HepG2 (cell line): ENCODE measurements around the gene NUDCD3. TPM values are rescaled to one million over a fixed set of nuclear protein-coding genes. Genes with fewer than 3 reads are reported as not detected.
A peak's percentile ranks its signal among the peaks of the same experiment; 100 is the strongest.

Experiments
- ATAC-seq: fragments of 200-7000 bp; cut with Tn5 transposase; 3 replicates; pipeline ENCODE4 v1.9.1; 2020; ENCODE audit warnings: mild to moderate bottlenecking, moderate library complexity
- BruUV-seq: library from RNA; stranded (reverse); fragments of 400-500 nt; replicated peaks from 2 replicates; lab custom pipeline; 2021; lab: Mats Ljungman, UMichigan
- CTCF ChIA-PET: fragments of 300-600 bp; formaldehyde crosslinking; extraction: SDS; loops from one replicate; lab custom pipeline; 2021; ENCODE audit warnings: low total read pairs, inconsistent platforms, low intra/inter-chr PET ratio; lab: Yijun Ruan, JAX
- POLR2A ChIA-PET: fragments of 350-600 bp; sonication (Branson Sonifier 250); formaldehyde crosslinking; loops from one replicate; lab custom pipeline; 2020; ENCODE audit warnings: antibody characterized with exemption, inconsistent platforms; lab: Yijun Ruan, JAX
- DNase-seq: peaks from one replicate; pipeline ENCODE4 v3.0.0-alpha.2; 2015; ENCODE audit warnings: low spot score
- FAIRE-seq: peaks from 3 replicates; lab custom pipeline; 2011; peaks lifted over from hg19 to GRCh38; lab: Jason Lieb, UNC
- H2AFZ ChIP-seq: one replicate; pipeline ENCODE4 v1.6.1; 2011; ENCODE audit warnings: low read length, inconsistent platforms
- H3K27ac ChIP-seq: fragments of 300-600 bp; 3 replicates; pipeline ENCODE4 v1.8.0; 2011; ENCODE audit warnings: mixed run types, mild to moderate bottlenecking, mixed read lengths, low read length, inconsistent platforms; ENCODE audit not compliant: insufficient read depth; ENCODE audit errors: extremely low read length
- H3K27me3 ChIP-seq, 2 experiments: fragments of 200-600 bp in 1 of 2; 2 replicates in 1 of 2; 3 replicates in 1 of 2; pipeline versions ENCODE4 v1.6.0 to v1.8.0; 2011; ENCODE audit warnings: low read length in 2 of 2, mild to moderate bottlenecking in 2 of 2, moderate library complexity in 2 of 2, inconsistent platforms in 1 of 2; ENCODE audit not compliant: insufficient read depth in 2 of 2, control insufficient read depth in 1 of 2
- H3K36me3 ChIP-seq, 2 experiments: fragments of 200-600 bp in 1 of 2; replicated peaks in 1 of 2; 2 replicates in 1 of 2; 3 replicates in 1 of 2; pipeline versions ENCODE4 v1.5.1 to v1.8.0; 2011; ENCODE audit warnings: low read length in 2 of 2, inconsistent platforms in 1 of 2; ENCODE audit not compliant: insufficient read depth in 2 of 2, control insufficient read depth in 1 of 2
- H3K4me1 ChIP-seq: 2 replicates; pipeline ENCODE4 v1.5.1; 2012; ENCODE audit warnings: low read length, inconsistent platforms; ENCODE audit not compliant: insufficient read depth
- H3K4me2 ChIP-seq: 2 replicates; pipeline ENCODE4 v1.6.0; 2011; ENCODE audit warnings: low read depth, low read length, inconsistent platforms
- H3K4me3 ChIP-seq, 3 experiments: fragments of 200-600 bp in 1 of 3; sonication (generic), shearing (Covaris generic) in 1 of 3; replicated peaks in 1 of 3; 2 replicates each; pipeline ENCODE4 v1.5.1; 2011 to 2016; ENCODE audit warnings: low read length in 3 of 3, inconsistent platforms in 2 of 3, low read depth in 2 of 3, mild to moderate bottlenecking in 2 of 3, control low read depth in 1 of 3, mixed read lengths in 1 of 3; ENCODE audit not compliant: insufficient read depth in 1 of 3
- H3K79me2 ChIP-seq: one replicate; pipeline ENCODE4 v1.6.1; 2011; ENCODE audit warnings: low read length, inconsistent platforms; ENCODE audit not compliant: insufficient read depth
- H3K9ac ChIP-seq: 2 replicates; pipeline ENCODE4 v1.6.0; 2011; ENCODE audit warnings: mild to moderate bottlenecking, low read depth, low read length, inconsistent platforms; ENCODE audit not compliant: insufficient read depth
- H3K9me3 ChIP-seq: 2 replicates; pipeline ENCODE4 v1.5.1; 2012; ENCODE audit warnings: mild to moderate bottlenecking, low read length
- H4K20me1 ChIP-seq: 2 replicates; pipeline ENCODE4 v1.6.0; 2011; ENCODE audit warnings: inconsistent platforms, mild to moderate bottlenecking, low read length, moderate library complexity; ENCODE audit not compliant: insufficient read depth
- ATM ChIP-seq: fragments of 450-650 bp; IDR thresholded peaks from 2 replicates; pipeline ENCODE4 v1.7.1; 2017; ENCODE audit warnings: mild to moderate bottlenecking, borderline replicate concordance
- EP300 ChIP-seq, 3 experiments: sonication (generic) in 1 of 3; formaldehyde crosslinking in 1 of 3; IDR thresholded peaks; 2 replicates each; pipeline versions ENCODE4 v1.5.1 to v1.6.1; 2011 to 2020; ENCODE audit warnings: low read depth in 2 of 3, low read length in 2 of 3, borderline replicate concordance in 1 of 3, improper control_type of control experiment in 1 of 3, mild to moderate bottlenecking in 1 of 3, missing genetic modification reagents in 1 of 3, moderate library complexity in 1 of 3
- KLF6 ChIP-seq: IDR thresholded peaks from 2 replicates; pipeline ENCODE4 v1.8.0; 2016; ENCODE audit warnings: missing biosample characterization, missing genetic modification reagents
- MBNL3 ChIP-seq: fragments of 250-450 bp; sonication (Bioruptor Pico); conservative IDR thresholded peaks from 2 replicates; pipeline ENCODE4 v1.8.0; 2022; ENCODE audit warnings: mild to moderate bottlenecking, inconsistent platforms
- NFE2L1 ChIP-seq: sonication (generic); formaldehyde crosslinking; IDR thresholded peaks from 2 replicates; pipeline ENCODE4 v1.4.0; 2020; ENCODE audit warnings: missing genetic modification reagents, mild to moderate bottlenecking, borderline replicate concordance
- NR2C2 ChIP-seq: sonication (generic); formaldehyde crosslinking; IDR thresholded peaks from 2 replicates; pipeline ENCODE4 v1.4.0; 2020; ENCODE audit warnings: missing genetic modification reagents, mild to moderate bottlenecking, moderate library complexity, borderline replicate concordance
- NR2F6 ChIP-seq, 2 experiments: IDR thresholded peaks; 2 replicates each; pipeline ENCODE4 v1.6.1; 2016; ENCODE audit warnings: antibody characterized with exemption in 1 of 2, mild to moderate bottlenecking in 1 of 2
- RORA ChIP-seq: sonication (generic); formaldehyde crosslinking; IDR thresholded peaks from 2 replicates; pipeline ENCODE4 v1.5.0; 2020; ENCODE audit warnings: mild to moderate bottlenecking, missing genetic modification reagents, moderate library complexity
- SAP130 ChIP-seq: IDR thresholded peaks from 2 replicates; pipeline ENCODE4 v1.6.1; 2016; ENCODE audit warnings: low read depth
- SOX5 ChIP-seq: IDR thresholded peaks from 2 replicates; pipeline ENCODE4 v1.6.1; 2016; ENCODE audit warnings: borderline replicate concordance
- TEAD3 ChIP-seq: optimal IDR thresholded peaks from 2 replicates; pipeline ENCODE3; 2016; ENCODE audit warnings: borderline replicate concordance
- THYN1 ChIP-seq: sonication (generic); formaldehyde crosslinking; IDR thresholded peaks from 2 replicates; pipeline ENCODE4 v1.8.1; 2023; ENCODE audit warnings: low read depth, mild to moderate bottlenecking, moderate library complexity, missing genetic modification reagents, borderline replicate concordance
- TOE1 ChIP-seq: sonication (generic); formaldehyde crosslinking; IDR thresholded peaks from 2 replicates; pipeline ENCODE4 v1.4.0; 2020; ENCODE audit warnings: mild to moderate bottlenecking, missing genetic modification reagents
- ZEB1 ChIP-seq: IDR thresholded peaks from 2 replicates; pipeline ENCODE4 v1.6.1; 2012; ENCODE audit warnings: mild to moderate bottlenecking, low read depth, inconsistent platforms; ENCODE audit not compliant: insufficient replicate concordance
- ZFP90 ChIP-seq: sonication (generic); formaldehyde crosslinking; IDR thresholded peaks from 2 replicates; pipeline ENCODE4 v1.8.0; 2022; ENCODE audit warnings: missing genetic modification reagents, mild to moderate bottlenecking, inconsistent platforms, borderline replicate concordance
- ZNF230 ChIP-seq: sonication (generic); formaldehyde crosslinking; IDR thresholded peaks from 2 replicates; pipeline ENCODE4 v1.4.0; 2020; ENCODE audit warnings: mild to moderate bottlenecking, missing genetic modification reagents
- ZSCAN29 ChIP-seq: sonication (generic); formaldehyde crosslinking; conservative IDR thresholded peaks from 2 replicates; pipeline ENCODE4 v1.4.0; 2020; ENCODE audit warnings: mild to moderate bottlenecking, missing genetic modification reagents
- WGBS: methylation state at CpG from one replicate; pipeline ENCODE4 v1.1.6; 2017; ENCODE audit warnings: low lambda C conversion rate; 5-methylcytosine and 5-hydroxymethylcytosine counted together
- in situ Hi-C: cut with HindIII; loops from 2 replicates; pipeline ENCODE4 v1.10.0; 2017; ENCODE audit warnings: low pct_unique_long_range_greater_than_20kb; ENCODE audit not compliant: extremely low pct_ligation_motif_present
- intact Hi-C: fragments of 100-400 bp; cut with micrococcal nuclease; formaldehyde crosslinking; loops from one replicate; pipeline ENCODE4 v1.10.0; 2022; ENCODE audit not compliant: unreplicated experiment
- polyA plus RNA-seq, 8 experiments: library from polyadenylated mRNA; depleted of rRNA in 3 of 8; stranded (reverse) in 7 of 8; unstranded in 1 of 8; fragments of >200 nt; fragmentation: Illumina TruSeq in 4 of 8; extraction: Trizol in 4 of 8; gene quantifications; 2 replicates each; pipeline versions ENCODE4 v1.2.1 to v1.2.3, GENCODE V29; 2011 to 2016; ENCODE audit warnings: low read depth in 4 of 8, missing spikeins in 1 of 8, mixed read lengths in 1 of 8; ENCODE audit not compliant: insufficient read depth in 1 of 8
- total RNA-seq, 5 experiments: library from RNA; depleted of rRNA; stranded (reverse); fragments of >200 nt; fragmentation: Illumina TruSeq; extraction: Trizol; gene quantifications; 2 replicates each; pipeline ENCODE4 v1.2.3, GENCODE V29; 2016; ENCODE audit warnings: low read depth in 1 of 5
- TF ChIP-seq, protein P1 (sequence below): sonication (generic); formaldehyde crosslinking; IDR thresholded peaks from 2 replicates; pipeline ENCODE4 v1.8.0; 2022; ENCODE audit warnings: missing genetic modification reagents, mild to moderate bottlenecking, borderline replicate concordance
- TF ChIP-seq, protein P2 (sequence below): sonication (generic); formaldehyde crosslinking; IDR thresholded peaks from 2 replicates; pipeline ENCODE4 v1.4.0; 2020; ENCODE audit warnings: missing genetic modification reagents

NUDCD3 gene
- total and polyA plus RNA-seq, 2 of the 13 experiments (the other 11 are each of a cell fraction or from before 2014, with no cell fraction given): 20.8 to 49.9 TPM

DNA sequence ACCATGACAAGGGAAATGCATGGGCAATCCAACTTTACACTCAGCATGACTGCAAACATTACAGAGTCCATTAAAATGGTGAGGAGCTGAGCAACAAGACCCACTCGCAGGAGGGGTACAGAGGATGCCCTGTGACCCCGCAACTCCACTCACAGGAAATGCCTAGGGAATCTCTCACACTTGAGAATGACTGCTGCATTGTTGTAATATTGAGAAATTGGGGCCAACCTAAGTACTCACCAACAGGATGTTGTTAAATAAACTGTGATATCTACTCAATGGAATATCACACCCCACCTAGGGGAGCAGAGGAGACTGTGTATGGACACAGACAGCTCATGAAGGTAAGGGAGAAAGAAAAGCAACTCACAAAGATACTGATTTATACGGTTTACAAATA is 111.7 kb downstream of the NUDCD3 start:
- CTCF ChIA-PET: no interaction called here
- intact Hi-C loops: loop anchor here (5.0 kb wide), 1 partner anchor 99 kb away; no protein-coding TSS in a partner anchor
- H4K20me1 ChIP-seq: no peaks in the 10 kb centered on the region
- WGBS: 10% methylated on average over 3 of the region's 3 CpGs
- no peaks in the 10 kb centered on the region for H3K9me3 ChIP-seq
- H3K4me2 ChIP-seq: peak overlapping the region; percentile 33; the same call in 1 of the 2 replicates
- H3K36me3 ChIP-seq: no peaks in the 10 kb centered on the region; a peak in 1 of 5 replicates
- H3K79me2 ChIP-seq: no peaks in the 10 kb centered on the region
- POLR2A ChIA-PET: no interaction called here
- FAIRE-seq (no peak), ATAC-seq (peak; percentile 7; the same call in 2 of the 3 replicates), DNase-seq (peak; percentile 75)
- in situ Hi-C loops: no loop called here
- H3K4me3 ChIP-seq: no peak overlapping the region
- H2AFZ ChIP-seq: no peak overlapping the region
- no peak overlapping the region for H3K9ac ChIP-seq
- 0 out of 5 replicates have a peak, but pooled peaks cover 0 to 2% of the 10 kb centered on the region in 2 experiments for H3K27me3 ChIP-seq
- H3K4me1 ChIP-seq: peaks cover 33% of the 10 kb centered on the region
- no peak overlapping the region for H3K27ac ChIP-seq
- BruUV-seq: no TSS peak
- TF ChIP-seq SOX5 (CRISPR knock-in tag): peak; percentile 58; the same call in 1 of the 2 replicates
- no peak for TF ChIP-seq MBNL3 (CRISPR knock-in tag)
- TF ChIP-seq SAP130 (CRISPR knock-in tag): peak; percentile 10; the same call in 1 of the 2 replicates
- TF ChIP-seq KLF6 (CRISPR knock-in tag): no peak
- no peak for TF ChIP-seq ZEB1
- TF ChIP-seq NR2C2 (CRISPR knock-in tag): 0 out of 2 replicates have a peak, but pooled peaks have one; percentile 37
- no peak for TF ChIP-seq RORA (CRISPR knock-in tag)
- TF ChIP-seq NR2F6 (IDR thresholded peaks at IDR 0.05): 0 out of 2 replicates have a peak, but pooled peaks have one; percentile 33
- TF ChIP-seq NR2F6 (CRISPR knock-in tag; IDR thresholded peaks at IDR 0.05): peak; percentile 44; the same call in 1 of the 2 replicates
- no peak for TF ChIP-seq ZFP90 (CRISPR knock-in tag)
- no peak for TF ChIP-seq ATM
- TF ChIP-seq EP300 (IDR thresholded peaks at IDR 0.05; ENCODE audit: low read depth in 2 of 2, low read length in 2 of 2): peak in 1 of 2 experiments; percentile 21; a peak in 1 of 4 replicates
- no peak for TF ChIP-seq EP300 (CRISPR knock-in tag; IDR thresholded peaks at IDR 0.05; ENCODE audit: borderline replicate concordance)
- peak; percentile 25 for TF ChIP-seq TEAD3 (CRISPR knock-in tag)
- no peak for TF ChIP-seq THYN1
- TF ChIP-seq, protein P1, sequence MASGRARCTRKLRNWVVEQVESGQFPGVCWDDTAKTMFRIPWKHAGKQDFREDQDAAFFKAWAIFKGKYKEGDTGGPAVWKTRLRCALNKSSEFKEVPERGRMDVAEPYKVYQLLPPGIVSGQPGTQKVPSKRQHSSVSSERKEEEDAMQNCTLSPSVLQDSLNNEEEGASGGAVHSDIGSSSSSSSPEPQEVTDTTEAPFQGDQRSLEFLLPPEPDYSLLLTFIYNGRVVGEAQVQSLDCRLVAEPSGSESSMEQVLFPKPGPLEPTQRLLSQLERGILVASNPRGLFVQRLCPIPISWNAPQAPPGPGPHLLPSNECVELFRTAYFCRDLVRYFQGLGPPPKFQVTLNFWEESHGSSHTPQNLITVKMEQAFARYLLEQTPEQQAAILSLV (CRISPR knock-in tag): no peak
- TF ChIP-seq, protein P2, sequence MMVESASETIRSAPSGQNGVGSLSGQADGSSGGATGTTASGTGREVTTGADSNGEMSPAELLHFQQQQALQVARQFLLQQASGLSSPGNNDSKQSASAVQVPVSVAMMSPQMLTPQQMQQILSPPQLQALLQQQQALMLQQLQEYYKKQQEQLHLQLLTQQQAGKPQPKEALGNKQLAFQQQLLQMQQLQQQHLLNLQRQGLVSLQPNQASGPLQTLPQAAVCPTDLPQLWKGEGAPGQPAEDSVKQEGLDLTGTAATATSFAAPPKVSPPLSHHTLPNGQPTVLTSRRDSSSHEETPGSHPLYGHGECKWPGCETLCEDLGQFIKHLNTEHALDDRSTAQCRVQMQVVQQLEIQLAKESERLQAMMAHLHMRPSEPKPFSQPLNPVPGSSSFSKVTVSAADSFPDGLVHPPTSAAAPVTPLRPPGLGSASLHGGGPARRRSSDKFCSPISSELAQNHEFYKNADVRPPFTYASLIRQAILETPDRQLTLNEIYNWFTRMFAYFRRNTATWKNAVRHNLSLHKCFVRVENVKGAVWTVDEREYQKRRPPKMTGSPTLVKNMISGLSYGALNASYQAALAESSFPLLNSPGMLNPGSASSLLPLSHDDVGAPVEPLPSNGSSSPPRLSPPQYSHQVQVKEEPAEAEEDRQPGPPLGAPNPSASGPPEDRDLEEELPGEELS: peak; percentile 62; the same call in 1 of the 2 replicates
- TF ChIP-seq NFE2L1 (CRISPR knock-in tag): no peak
- TF ChIP-seq ZNF230 (CRISPR knock-in tag): no peak
- TF ChIP-seq TOE1: no peak
- TF ChIP-seq ZSCAN29 (CRISPR knock-in tag): no peak
